GM18511 (cell line): ENCODE data around the gene EDDM3A.
A peak's percentile ranks its signal among the peaks of the same experiment; 100 is the strongest.

ENCODE experiments used
- ATAC-seq: cut with Tn5 transposase; IDR thresholded peaks from one replicate; pipeline ENCODE4 v1.9.1; 2021; ENCODE audit warnings: mild to moderate bottlenecking, moderate library complexity; ENCODE audit not compliant: unreplicated experiment

The EDDM3A gene

GRCh38 chr14:20782280-20782890 lies 36.7 kb downstream of the EDDM3A start:
- ATAC-seq = peak; percentile 57

- ATAC-seq = no peak
Observed at GRCh38 chr14:20787025-20787424, 41.3 kb downstream of the EDDM3A start.

- ATAC-seq = no peak
Observed at GRCh38 chr14:20789230-20789813, 43.6 kb downstream of the EDDM3A start.

GRCh38 chr14:20790464-20791116 lies 44.9 kb downstream of the EDDM3A start:
- ATAC-seq = no peak

DNA sequence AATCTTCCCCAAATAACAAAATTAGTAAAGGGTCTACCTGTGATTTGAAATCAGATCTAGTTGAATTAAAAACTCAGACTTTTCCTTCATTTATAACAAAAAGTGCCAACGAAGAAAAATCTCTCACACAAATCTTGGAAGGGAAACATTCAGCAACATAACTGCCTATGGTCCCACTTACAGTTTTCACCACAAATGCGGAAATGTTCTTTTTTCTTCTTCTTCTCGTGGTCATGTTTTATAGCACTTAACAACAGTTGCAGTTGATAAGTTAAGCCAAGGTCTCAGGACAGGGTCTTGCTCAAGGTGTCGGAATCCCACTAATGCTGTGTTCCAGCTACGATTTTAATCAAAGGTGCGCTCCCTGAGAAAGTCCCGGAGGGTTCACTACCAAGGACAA lies 45.5 kb downstream of the EDDM3A start:
- no peak for ATAC-seq

- no peak for ATAC-seq
Observed at GRCh38 chr14:20791597-20791996, 45.9 kb downstream of the EDDM3A start.

DNA sequence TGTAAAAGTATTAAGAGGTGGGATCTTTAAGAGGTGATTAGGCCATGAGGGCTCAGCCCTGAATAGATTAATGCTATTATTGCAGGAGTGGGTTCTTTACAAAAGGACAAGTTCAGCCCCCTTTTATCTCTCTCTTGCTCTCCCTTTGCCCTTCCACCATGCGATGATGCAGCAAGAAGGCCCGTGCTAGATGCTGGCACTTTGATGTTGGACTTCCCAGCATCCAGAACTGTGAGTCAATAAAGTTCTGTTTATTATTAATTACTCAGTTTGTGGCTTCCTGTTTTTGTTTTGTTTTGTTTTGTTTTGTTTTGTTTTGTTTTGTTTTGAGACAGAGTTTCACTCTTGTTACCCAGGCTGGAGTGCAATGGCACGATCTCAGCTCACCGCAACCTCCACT lies 46.9 kb downstream of the EDDM3A start:
- no peak for ATAC-seq

DNA sequence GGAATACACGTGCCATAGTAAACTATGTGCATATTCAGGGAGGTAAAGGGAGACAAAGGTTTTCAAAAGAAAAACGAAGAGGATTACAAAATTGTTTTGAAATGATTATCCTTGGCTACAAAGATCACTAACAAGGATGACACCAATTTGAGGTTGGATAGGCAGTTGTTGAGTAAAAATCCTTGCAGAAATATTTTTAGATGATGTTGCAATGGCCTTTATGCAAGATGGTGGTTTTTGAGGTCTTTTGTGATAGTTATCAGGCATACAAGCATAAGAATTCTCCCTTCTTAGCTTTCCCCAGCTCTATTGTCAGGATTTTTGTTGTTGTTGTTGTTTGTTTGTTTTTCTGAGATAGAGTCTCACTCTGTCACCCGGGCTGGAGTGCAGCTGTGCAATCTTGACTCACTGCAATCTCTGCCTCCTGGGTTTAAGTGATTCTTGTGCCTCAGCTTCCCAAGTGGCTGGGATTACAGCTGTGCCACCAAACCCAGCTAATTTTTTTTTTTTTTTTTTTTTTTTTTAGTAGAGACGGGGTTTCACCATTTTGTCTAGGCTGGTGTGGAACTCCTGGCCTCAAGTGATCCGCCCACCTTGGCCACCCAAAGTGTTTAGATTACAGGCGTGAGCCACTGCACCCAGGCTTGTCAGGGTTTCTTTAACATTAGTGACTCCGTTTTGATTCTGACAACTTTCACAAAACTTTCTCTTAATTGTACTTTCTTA lies 49.1 kb downstream of the EDDM3A start:
- no peak for ATAC-seq

GRCh38 chr14:20797164-20797563 lies 51.5 kb downstream of the EDDM3A start:
- no peak for ATAC-seq
